HG02870 (cell line): ENCODE results near the gene HIRIP3.
"Not testable (repeated sequence)": the region's sequence is repeated elsewhere in the genome, so short reads cannot be mapped to it uniquely, and the experiment has no call there.

Source experiments
- ATAC-seq: cut with Tn5 transposase; IDR thresholded peaks from one replicate; pipeline ENCODE4 v1.9.1; 2021; ENCODE audit warnings: mild to moderate bottlenecking, moderate library complexity; ENCODE audit not compliant: unreplicated experiment

Gene HIRIP3

GRCh38 chr16:29961479-29962343 lies 33.7 kb downstream of the HIRIP3 start, which contains the start of gene TMEM219:
Gene TMEM219 (plus strand): TSS chr16:29962079. CDS start chr16:29963144, 1,065 bp downstream.
- ATAC-seq = peak; percentile 87

- ATAC-seq = no peak
Observed at GRCh38 chr16:29961127-29961478, 34.3 kb downstream of the HIRIP3 start.

GRCh38 chr16:29959821-29960220 lies 35.6 kb downstream of the HIRIP3 start:
- not testable (repeated sequence) for ATAC-seq

DNA sequence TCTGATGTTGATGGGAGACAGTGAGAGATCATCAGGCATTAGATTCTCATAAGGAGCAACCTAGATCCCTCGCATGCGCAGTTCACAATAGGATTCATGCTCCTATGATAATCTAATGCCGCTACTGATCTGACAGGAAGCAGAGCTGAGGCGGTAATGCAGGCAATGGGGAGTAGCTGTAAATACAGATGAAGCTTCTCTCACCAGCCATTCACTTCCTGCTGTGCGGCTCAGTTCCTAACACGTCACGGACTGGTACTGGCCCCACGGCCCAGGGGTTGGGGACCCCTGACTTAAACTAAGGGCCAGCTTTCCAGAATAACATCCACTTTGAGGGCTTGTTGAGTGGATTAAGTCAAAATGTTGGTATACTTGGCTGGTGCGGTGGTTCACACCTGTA lies 36.1 kb downstream of the HIRIP3 start:
- no peak for ATAC-seq

DNA sequence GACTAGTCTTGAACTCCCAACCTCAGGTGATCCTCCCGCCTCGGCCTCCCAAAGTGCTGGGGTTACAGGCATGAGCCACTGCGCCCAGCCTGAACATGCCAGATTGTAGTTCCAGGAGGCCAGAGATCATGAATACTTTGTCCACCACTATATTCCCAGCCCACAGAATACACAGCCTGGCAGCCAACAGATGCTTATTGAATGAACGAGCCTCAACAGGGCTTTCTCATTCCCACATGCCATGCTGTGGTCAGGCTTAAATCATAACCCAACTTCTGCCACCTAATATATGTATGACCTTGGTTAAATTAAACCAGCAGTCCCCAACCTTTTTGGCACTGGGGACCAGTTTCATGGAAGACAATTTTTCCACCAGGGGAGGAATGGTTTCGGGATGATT lies 36.7 kb downstream of the HIRIP3 start:
- no peak for ATAC-seq

- no peak for ATAC-seq
Observed at GRCh38 chr16:29951625-29952365, 43.6 kb downstream of the HIRIP3 start.

- no peak for ATAC-seq
Observed at GRCh38 chr16:29950806-29951461, 44.5 kb downstream of the HIRIP3 start.

DNA sequence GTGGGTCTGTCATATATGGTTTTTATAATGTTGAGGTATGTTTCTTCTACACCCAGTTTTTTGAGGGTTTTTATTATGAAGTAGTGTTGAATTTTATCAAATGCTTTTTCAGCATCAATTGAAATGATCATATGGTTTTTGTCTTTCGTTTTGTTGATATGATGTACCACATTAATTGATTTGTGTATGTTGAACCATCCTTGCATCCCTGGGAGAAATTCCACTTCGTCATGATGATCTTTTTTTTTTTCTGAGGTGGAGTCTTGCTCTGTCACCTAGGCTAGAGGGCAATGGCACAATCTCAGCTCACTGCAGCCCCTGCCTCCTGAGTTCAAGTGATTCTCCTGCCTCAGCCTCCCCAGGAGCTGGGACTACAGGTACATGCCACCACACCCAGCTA lies 47.5 kb downstream of the HIRIP3 start:
- no peak for ATAC-seq

DNA sequence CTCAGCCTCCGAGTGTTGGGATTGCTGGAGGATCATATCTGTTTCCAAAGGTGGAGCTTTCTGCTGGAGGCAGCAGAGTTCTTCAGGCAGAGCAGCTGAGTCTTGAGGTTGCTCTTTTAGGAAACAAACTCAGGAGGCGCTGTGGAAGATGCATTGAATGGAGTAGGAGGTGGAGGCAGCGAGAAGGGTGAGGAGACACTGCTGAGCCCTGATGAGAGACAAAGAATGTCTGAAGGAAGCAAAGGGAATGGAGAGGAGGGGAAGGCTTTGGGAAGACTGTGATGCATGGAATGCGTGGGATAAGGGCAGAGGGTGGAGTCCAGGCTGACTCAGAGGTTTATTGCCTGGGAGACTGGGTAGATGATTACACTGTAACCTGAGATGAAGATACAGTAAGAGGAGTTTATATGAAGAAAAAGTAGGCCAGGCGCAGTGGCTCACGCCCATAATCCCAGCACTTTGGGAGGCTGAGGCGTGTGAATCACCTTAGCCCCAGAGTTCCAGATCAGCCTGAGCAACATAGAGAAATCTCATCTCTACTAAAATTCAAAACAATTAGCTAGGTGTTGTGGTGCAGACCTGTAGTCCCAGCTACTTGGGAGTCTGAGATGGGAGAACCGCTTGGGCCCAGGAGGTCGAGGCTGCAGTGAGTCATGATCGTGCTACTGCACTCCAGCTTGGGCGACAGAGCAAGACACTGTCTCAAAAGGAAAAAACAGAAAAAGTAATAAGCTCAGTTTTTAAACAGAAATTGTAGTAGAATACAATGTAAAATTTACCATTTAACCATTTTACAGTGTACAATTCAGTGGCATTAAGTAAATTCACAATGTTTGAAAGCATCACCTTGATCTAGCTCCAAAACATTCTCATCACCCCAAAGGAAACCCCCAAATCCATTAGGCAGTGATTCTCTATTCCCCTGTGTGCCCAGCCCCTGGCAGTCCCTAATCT lies 51.3 kb downstream of the HIRIP3 start:
- no peak for ATAC-seq
